HepG2 (cell line): Measurements from ENCODE around the gene AQP11. TPM values are rescaled to one million over a fixed set of nuclear protein-coding genes. Genes with fewer than 3 reads are reported as not detected.
"Not testable (repeated sequence)": the region's sequence is repeated elsewhere in the genome, so short reads cannot be mapped to it uniquely, and the experiment has no call there.

ENCODE experiments used
- ATAC-seq: fragments of 200-7000 bp; cut with Tn5 transposase; 3 replicates; pipeline ENCODE4 v1.9.1; 2020; ENCODE audit warnings: mild to moderate bottlenecking, moderate library complexity
- BruUV-seq: library from RNA; stranded (reverse); fragments of 400-500 nt; replicated peaks from 2 replicates; lab custom pipeline; 2021; lab: Mats Ljungman, UMichigan
- CTCF ChIA-PET: fragments of 300-600 bp; formaldehyde crosslinking; extraction: SDS; loops from one replicate; lab custom pipeline; 2021; ENCODE audit warnings: low total read pairs, inconsistent platforms, low intra/inter-chr PET ratio; lab: Yijun Ruan, JAX
- POLR2A ChIA-PET: fragments of 350-600 bp; sonication (Branson Sonifier 250); formaldehyde crosslinking; loops from one replicate; lab custom pipeline; 2020; ENCODE audit warnings: antibody characterized with exemption, inconsistent platforms; lab: Yijun Ruan, JAX
- DNase-seq: peaks from one replicate; pipeline ENCODE4 v3.0.0-alpha.2; 2015; ENCODE audit warnings: low spot score
- FAIRE-seq: peaks from 3 replicates; lab custom pipeline; 2011; peaks lifted over from hg19 to GRCh38; lab: Jason Lieb, UNC
- H2AFZ ChIP-seq: one replicate; pipeline ENCODE4 v1.6.1; 2011; ENCODE audit warnings: low read length, inconsistent platforms
- H3K27ac ChIP-seq: fragments of 300-600 bp; 3 replicates; pipeline ENCODE4 v1.8.0; 2011; ENCODE audit warnings: mixed run types, mild to moderate bottlenecking, mixed read lengths, low read length, inconsistent platforms; ENCODE audit not compliant: insufficient read depth; ENCODE audit errors: extremely low read length
- H3K27me3 ChIP-seq, 2 experiments: fragments of 200-600 bp in 1 of 2; 2 replicates in 1 of 2; 3 replicates in 1 of 2; pipeline versions ENCODE4 v1.6.0 to v1.8.0; 2011; ENCODE audit warnings: low read length in 2 of 2, mild to moderate bottlenecking in 2 of 2, moderate library complexity in 2 of 2, inconsistent platforms in 1 of 2; ENCODE audit not compliant: insufficient read depth in 2 of 2, control insufficient read depth in 1 of 2
- H3K36me3 ChIP-seq, 2 experiments: fragments of 200-600 bp in 1 of 2; replicated peaks in 1 of 2; 2 replicates in 1 of 2; 3 replicates in 1 of 2; pipeline versions ENCODE4 v1.5.1 to v1.8.0; 2011; ENCODE audit warnings: low read length in 2 of 2, inconsistent platforms in 1 of 2; ENCODE audit not compliant: insufficient read depth in 2 of 2, control insufficient read depth in 1 of 2
- H3K4me1 ChIP-seq: 2 replicates; pipeline ENCODE4 v1.5.1; 2012; ENCODE audit warnings: low read length, inconsistent platforms; ENCODE audit not compliant: insufficient read depth
- H3K4me2 ChIP-seq: 2 replicates; pipeline ENCODE4 v1.6.0; 2011; ENCODE audit warnings: low read depth, low read length, inconsistent platforms
- H3K4me3 ChIP-seq, 3 experiments: fragments of 200-600 bp in 1 of 3; sonication (generic), shearing (Covaris generic) in 1 of 3; replicated peaks in 1 of 3; 2 replicates each; pipeline ENCODE4 v1.5.1; 2011 to 2016; ENCODE audit warnings: low read length in 3 of 3, inconsistent platforms in 2 of 3, low read depth in 2 of 3, mild to moderate bottlenecking in 2 of 3, control low read depth in 1 of 3, mixed read lengths in 1 of 3; ENCODE audit not compliant: insufficient read depth in 1 of 3
- H3K79me2 ChIP-seq: one replicate; pipeline ENCODE4 v1.6.1; 2011; ENCODE audit warnings: low read length, inconsistent platforms; ENCODE audit not compliant: insufficient read depth
- H3K9ac ChIP-seq: 2 replicates; pipeline ENCODE4 v1.6.0; 2011; ENCODE audit warnings: mild to moderate bottlenecking, low read depth, low read length, inconsistent platforms; ENCODE audit not compliant: insufficient read depth
- H3K9me3 ChIP-seq: 2 replicates; pipeline ENCODE4 v1.5.1; 2012; ENCODE audit warnings: mild to moderate bottlenecking, low read length
- H4K20me1 ChIP-seq: 2 replicates; pipeline ENCODE4 v1.6.0; 2011; ENCODE audit warnings: inconsistent platforms, mild to moderate bottlenecking, low read length, moderate library complexity; ENCODE audit not compliant: insufficient read depth
- ZBTB42 ChIP-seq: sonication (generic); formaldehyde crosslinking; IDR thresholded peaks from 2 replicates; pipeline ENCODE4 v1.5.0; 2020; ENCODE audit warnings: mild to moderate bottlenecking, missing genetic modification reagents
- WGBS: methylation state at CpG from one replicate; pipeline ENCODE4 v1.1.6; 2017; ENCODE audit warnings: low lambda C conversion rate; 5-methylcytosine and 5-hydroxymethylcytosine counted together
- in situ Hi-C: cut with HindIII; loops from 2 replicates; pipeline ENCODE4 v1.10.0; 2017; ENCODE audit warnings: low pct_unique_long_range_greater_than_20kb; ENCODE audit not compliant: extremely low pct_ligation_motif_present
- intact Hi-C: fragments of 100-400 bp; cut with micrococcal nuclease; formaldehyde crosslinking; loops from one replicate; pipeline ENCODE4 v1.10.0; 2022; ENCODE audit not compliant: unreplicated experiment
- polyA plus RNA-seq, 8 experiments: library from polyadenylated mRNA; depleted of rRNA in 3 of 8; stranded (reverse) in 7 of 8; unstranded in 1 of 8; fragments of >200 nt; fragmentation: Illumina TruSeq in 4 of 8; extraction: Trizol in 4 of 8; gene quantifications; 2 replicates each; pipeline versions ENCODE4 v1.2.1 to v1.2.3, GENCODE V29; 2011 to 2016; ENCODE audit warnings: low read depth in 4 of 8, missing spikeins in 1 of 8, mixed read lengths in 1 of 8; ENCODE audit not compliant: insufficient read depth in 1 of 8
- total RNA-seq, 5 experiments: library from RNA; depleted of rRNA; stranded (reverse); fragments of >200 nt; fragmentation: Illumina TruSeq; extraction: Trizol; gene quantifications; 2 replicates each; pipeline ENCODE4 v1.2.3, GENCODE V29; 2016; ENCODE audit warnings: low read depth in 1 of 5

The AQP11 gene
- total and polyA plus RNA-seq, 2 of the 13 experiments (the other 11 are each of a cell fraction or from before 2014, with no cell fraction given), result 10.4 to 15.3 TPM

DNA sequence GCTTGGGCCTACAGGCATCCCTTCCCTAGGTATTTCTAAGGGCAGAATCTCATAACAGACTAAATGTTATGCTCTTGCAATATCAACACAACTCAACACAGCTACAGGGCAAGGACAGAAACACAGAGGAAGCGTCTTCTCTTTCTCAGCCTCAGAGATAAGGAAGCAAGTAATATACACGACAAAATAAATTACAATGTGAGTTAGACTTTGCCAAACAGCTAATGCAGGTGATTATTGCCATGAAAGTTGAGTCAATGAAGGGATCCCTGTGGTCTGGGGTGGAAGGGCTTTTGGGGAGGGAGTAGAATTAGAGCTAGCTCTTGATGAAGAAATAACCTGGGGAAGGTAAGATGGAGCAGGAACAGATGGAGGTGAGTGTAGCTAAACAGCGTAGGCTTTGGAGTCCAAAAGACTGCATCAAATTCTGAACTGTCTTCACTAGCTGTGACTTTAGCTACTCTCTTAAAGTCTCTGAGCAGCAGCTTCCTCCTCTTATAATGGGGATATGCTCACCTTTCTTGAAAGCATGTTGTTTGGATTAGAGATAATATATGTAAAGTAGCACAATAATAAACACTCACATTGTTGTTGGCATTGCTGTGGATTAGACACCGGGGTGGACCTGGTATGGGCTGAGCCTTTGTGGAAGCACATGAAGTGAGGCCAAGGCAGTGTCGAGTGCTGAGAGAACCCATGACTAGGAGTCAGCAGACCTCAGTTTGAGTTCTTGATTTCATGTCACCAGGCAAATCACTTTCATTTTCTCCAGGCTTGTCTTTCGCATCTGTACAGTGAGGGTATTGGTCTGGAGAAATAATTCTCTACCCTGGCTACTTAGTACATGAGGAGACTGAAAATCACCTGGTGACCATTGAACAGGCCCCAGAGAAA, 41.0 kb upstream of the AQP11 start:
- no peak for ATAC-seq
- intact Hi-C loops, result loop anchor here (1.0 to 5.0 kb wide), 3 partner anchors 76 to 422 kb away; partner anchors contain the start of gene PAK1
- Histone ChIP-seq H3K79me2 (no peaks in the 10 kb centered on the region), H3K9me3 (no peaks in the 10 kb centered on the region), H3K27ac (no peak overlapping the region), H4K20me1 (no peaks in the 10 kb centered on the region), H3K4me2 (0 out of 2 replicates have a peak overlapping the region, but pooled peaks have one; percentile 10), H3K4me1 (no peaks in the 10 kb centered on the region), H3K9ac (no peak overlapping the region), H3K36me3 (no peaks in the 10 kb centered on the region), H3K4me3 (no peak overlapping the region), H2AFZ (no peak overlapping the region), H3K27me3 (no peaks in the 10 kb centered on the region)
- no peak for TF ChIP-seq ZBTB42 (CRISPR knock-in tag)
- 54% methylated on average over 6 of the region's 6 CpGs for WGBS
- in situ Hi-C loops, result loop anchor here (5.0 kb wide), 1 partner anchor 351 kb away; no protein-coding TSS in a partner anchor
- ChIA-PET CTCF (interaction anchor here (1.0 to 1.8 kb wide), 6 partner anchors 71 to 502 kb away, joined by 3 to 12 read pairs (median 6); partner anchors contain the start of gene MYO7A), POLR2A (no interaction called here)
- DNase-seq, result no peak
- FAIRE-seq, result no peak
- no TSS peak for BruUV-seq

GRCh38 chr11:77551426-77551825, 38.3 kb upstream of the AQP11 start:
- H3K36me3 ChIP-seq, H3K4me2 ChIP-seq, CTCF ChIA-PET, H3K79me2 ChIP-seq, FAIRE-seq, in situ Hi-C loops, H3K9ac ChIP-seq, ATAC-seq, DNase-seq, POLR2A ChIA-PET, H3K9me3 ChIP-seq, H3K27me3 ChIP-seq, H2AFZ ChIP-seq, H4K20me1 ChIP-seq, H3K27ac ChIP-seq, H3K4me3 ChIP-seq, BruUV-seq, intact Hi-C loops, H3K4me1 ChIP-seq: not testable (repeated sequence)
- WGBS, result 53% methylated on average over 8 of the region's 8 CpGs
